GM12872 (cell line): ENCODE results near the gene C1QTNF8.

ENCODE experiments used
- CTCF ChIP-seq: IDR thresholded peaks from 3 replicates; pipeline ENCODE4 v1.5.1; 2011; ENCODE audit warnings: low read depth, mild to moderate bottlenecking, low read length, moderate library complexity; ENCODE audit not compliant: insufficient read depth

Gene C1QTNF8

GRCh38 chr16:1113889-1114526 is 18.0 kb upstream of the C1QTNF8 start:
- TF ChIP-seq CTCF, result no peak

GRCh38 chr16:1113489-1113888 is 17.4 kb upstream of the C1QTNF8 start:
- no peak for TF ChIP-seq CTCF

- TF ChIP-seq CTCF, result no peak
These were observed 16.6 kb upstream of the C1QTNF8 start for GRCh38 chr16:1112506-1113184.

GRCh38 chr16:1109648-1110047 is 13.6 kb upstream of the C1QTNF8 start:
- no peak for TF ChIP-seq CTCF

GRCh38 chr16:1108299-1109252 is 12.5 kb upstream of the C1QTNF8 start:
- no peak for TF ChIP-seq CTCF

GRCh38 chr16:1107731-1108130 is 11.7 kb upstream of the C1QTNF8 start:
- no peak for TF ChIP-seq CTCF

GRCh38 chr16:1107141-1107540 is 11.1 kb upstream of the C1QTNF8 start:
- no peak for TF ChIP-seq CTCF
